Measurements from ENCODE around the gene TMEM156. TPM values are rescaled to one million over a fixed set of nuclear protein-coding genes. Genes with fewer than 3 reads are reported as not detected.
A peak's percentile ranks its signal among the peaks of the same experiment; 100 is the strongest.

The TMEM156 gene
- total RNA-seq, 3 donors from 2014 or later (not counting 1 experiment from before 2014, with no cell fraction given) = 13.8 to 22.3 (median 16.8) TPM

GRCh38 chr4:39048311-39048710 lies 16.1 kb upstream of the TMEM156 start:
- DNase-seq = peak in 1 of 2 donors; percentile 38
- intact Hi-C loops (cut with micrococcal nuclease) = loop anchor here (10.0 kb wide), 1 partner anchor 406 kb away; the partner anchor contains the start of genes LIAS and RPL9

GRCh38 chr4:39047681-39048080 lies 15.5 kb upstream of the TMEM156 start:
- Histone ChIP-seq H3K27me3 (ENCODE audit: control insufficient read depth, insufficient read depth, low read length) (no peaks in the 10 kb centered on the region), H3K36me3 (ENCODE audit: control insufficient read depth, insufficient read depth, low read length) (no peaks in the 10 kb centered on the region), H3K9me3 (ENCODE audit: control insufficient read depth, insufficient read depth, low read length) (no peaks in the 10 kb centered on the region), H3K4me3 (ENCODE audit: low read length) (no peak overlapping the region), H3K27ac (ENCODE audit: low read length) (no peak overlapping the region), H3K4me1 (ENCODE audit: control insufficient read depth, insufficient read depth, low read length) (peaks cover 22% of the 10 kb centered on the region)
- DNase-seq = no peak
- H3K9me3 Mint-ChIP-seq = no peaks in the 10 kb centered on the region
- WGBS (ENCODE audit: insufficient coverage) = no CpG with 5 or more reads among the region's 2 CpGs
- H3K36me3 Mint-ChIP-seq = no peaks in the 10 kb centered on the region
- ATAC-seq = no peak
- intact Hi-C loops (cut with micrococcal nuclease) = loop anchor here (10.0 kb wide), 1 partner anchor 407 kb away; the partner anchor contains the start of genes LIAS and RPL9
- peak overlapping the region; percentile 85 to 93 for H3K27ac Mint-ChIP-seq
- no peaks in the 10 kb centered on the region for H3K27me3 Mint-ChIP-seq (ENCODE audit: low read depth in 2 of 2)
- TF ChIP-seq, protein P1, sequence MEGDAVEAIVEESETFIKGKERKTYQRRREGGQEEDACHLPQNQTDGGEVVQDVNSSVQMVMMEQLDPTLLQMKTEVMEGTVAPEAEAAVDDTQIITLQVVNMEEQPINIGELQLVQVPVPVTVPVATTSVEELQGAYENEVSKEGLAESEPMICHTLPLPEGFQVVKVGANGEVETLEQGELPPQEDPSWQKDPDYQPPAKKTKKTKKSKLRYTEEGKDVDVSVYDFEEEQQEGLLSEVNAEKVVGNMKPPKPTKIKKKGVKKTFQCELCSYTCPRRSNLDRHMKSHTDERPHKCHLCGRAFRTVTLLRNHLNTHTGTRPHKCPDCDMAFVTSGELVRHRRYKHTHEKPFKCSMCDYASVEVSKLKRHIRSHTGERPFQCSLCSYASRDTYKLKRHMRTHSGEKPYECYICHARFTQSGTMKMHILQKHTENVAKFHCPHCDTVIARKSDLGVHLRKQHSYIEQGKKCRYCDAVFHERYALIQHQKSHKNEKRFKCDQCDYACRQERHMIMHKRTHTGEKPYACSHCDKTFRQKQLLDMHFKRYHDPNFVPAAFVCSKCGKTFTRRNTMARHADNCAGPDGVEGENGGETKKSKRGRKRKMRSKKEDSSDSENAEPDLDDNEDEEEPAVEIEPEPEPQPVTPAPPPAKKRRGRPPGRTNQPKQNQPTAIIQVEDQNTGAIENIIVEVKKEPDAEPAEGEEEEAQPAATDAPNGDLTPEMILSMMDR (IDR thresholded peaks at IDR 0.05) = no peak
- H3K4me3 Mint-ChIP-seq = no peak overlapping the region
- peaks cover 36 to 38% of the 10 kb centered on the region in 2 donors for H3K4me1 Mint-ChIP-seq

More at GRCh38 chr4:39048311-39048710, 16.1 kb upstream of the TMEM156 start:
- ATAC-seq = no peak
- H3K4me3 Mint-ChIP-seq = no peak overlapping the region
- no peaks in the 10 kb centered on the region for H3K9me3 Mint-ChIP-seq
- TF ChIP-seq, protein P1 (IDR thresholded peaks at IDR 0.05) = no peak
- H3K9me3 ChIP-seq (ENCODE audit: control insufficient read depth, insufficient read depth, low read length) = no peaks in the 10 kb centered on the region
- no peaks in the 10 kb centered on the region for H3K27me3 Mint-ChIP-seq (ENCODE audit: low read depth in 2 of 2)
- no peaks in the 10 kb centered on the region for H3K36me3 Mint-ChIP-seq
- no CpG with 5 or more reads among the region's 1 CpG for WGBS (ENCODE audit: insufficient coverage)
- H3K4me1 ChIP-seq (ENCODE audit: control insufficient read depth, insufficient read depth, low read length) = peaks cover 21% of the 10 kb centered on the region
- H3K36me3 ChIP-seq (ENCODE audit: control insufficient read depth, insufficient read depth, low read length) = no peaks in the 10 kb centered on the region
- H3K27ac ChIP-seq (ENCODE audit: low read length) = peak overlapping the region; percentile 20
- no peaks in the 10 kb centered on the region for H3K27me3 ChIP-seq (ENCODE audit: control insufficient read depth, insufficient read depth, low read length)
- peak overlapping the region; percentile 85 to 93 for H3K27ac Mint-ChIP-seq
- no peak overlapping the region for H3K4me3 ChIP-seq (ENCODE audit: low read length)
- peaks cover 33 to 35% of the 10 kb centered on the region in 2 donors for H3K4me1 Mint-ChIP-seq

- DNase-seq (peak in 1 of 2 donors; percentile 30), ATAC-seq (no peak)
- TF ChIP-seq, protein P1 (IDR thresholded peaks at IDR 0.05) = no peak
- H3K4me1 Mint-ChIP-seq = peaks cover 36 to 38% of the 10 kb centered on the region in 2 donors
- no peaks in the 10 kb centered on the region for H3K9me3 Mint-ChIP-seq
- H3K4me1 ChIP-seq (ENCODE audit: control insufficient read depth, insufficient read depth, low read length) = peaks cover 22% of the 10 kb centered on the region
- no peaks in the 10 kb centered on the region for H3K36me3 ChIP-seq (ENCODE audit: control insufficient read depth, insufficient read depth, low read length)
- H3K4me3 Mint-ChIP-seq = peak overlapping the region; percentile 93
- no peaks in the 10 kb centered on the region for H3K9me3 ChIP-seq (ENCODE audit: control insufficient read depth, insufficient read depth, low read length)
- 89% methylated on average over 7 of the region's 8 CpGs for WGBS (ENCODE audit: insufficient coverage)
- H3K27ac ChIP-seq (ENCODE audit: low read length) = peak overlapping the region; percentile 67
- H3K27me3 ChIP-seq (ENCODE audit: control insufficient read depth, insufficient read depth, low read length) = no peaks in the 10 kb centered on the region
- H3K27me3 Mint-ChIP-seq (ENCODE audit: low read depth in 2 of 2) = no peaks in the 10 kb centered on the region
- intact Hi-C loops (cut with micrococcal nuclease) = loop anchor here (10.0 kb wide), 1 partner anchor 409 kb away; the partner anchor contains the start of genes LIAS and RPL9
- H3K27ac Mint-ChIP-seq = peak overlapping the region; percentile 85 to 93
- H3K36me3 Mint-ChIP-seq = no peaks in the 10 kb centered on the region
- H3K4me3 ChIP-seq (ENCODE audit: low read length) = no peak overlapping the region
Observed at GRCh38 chr4:39046249-39046648, 14.0 kb upstream of the TMEM156 start.

DNA sequence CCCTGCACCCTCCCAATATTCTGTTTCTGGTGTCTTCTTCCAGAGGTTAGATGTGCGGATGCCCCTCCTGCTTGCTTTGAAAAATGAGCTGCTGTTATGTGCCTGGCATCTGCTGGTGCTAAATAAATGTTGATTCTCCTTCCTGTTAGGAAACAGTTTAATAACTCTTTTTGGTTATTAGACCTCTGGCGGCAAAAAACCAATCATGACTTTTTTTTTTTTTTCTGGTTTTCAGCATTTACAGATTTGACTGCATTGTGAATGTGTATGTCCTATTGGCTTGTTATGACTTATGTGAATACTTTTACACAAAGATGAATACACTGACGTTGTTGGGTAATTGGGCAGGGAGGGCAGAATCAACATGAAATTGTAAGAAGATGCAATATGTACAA lies 13.6 kb upstream of the TMEM156 start:
- H3K36me3 Mint-ChIP-seq = no peaks in the 10 kb centered on the region
- TF ChIP-seq, protein P1 (IDR thresholded peaks at IDR 0.05) = no peak
- peaks cover 36 to 38% of the 10 kb centered on the region in 2 donors for H3K4me1 Mint-ChIP-seq
- intact Hi-C loops (cut with micrococcal nuclease) = loop anchor here (10.0 kb wide), 1 partner anchor 409 kb away; the partner anchor contains the start of genes LIAS and RPL9
- H3K4me3 Mint-ChIP-seq = peak overlapping the region; percentile 93
- ATAC-seq (no peak), DNase-seq (peak in 1 of 2 donors; percentile 63)
- peak overlapping the region; percentile 67 for H3K27ac ChIP-seq (ENCODE audit: low read length)
- H3K9me3 Mint-ChIP-seq = no peaks in the 10 kb centered on the region
- no peaks in the 10 kb centered on the region for H3K9me3 ChIP-seq (ENCODE audit: control insufficient read depth, insufficient read depth, low read length)
- no peaks in the 10 kb centered on the region for H3K27me3 ChIP-seq (ENCODE audit: control insufficient read depth, insufficient read depth, low read length)
- WGBS (ENCODE audit: insufficient coverage) = 9% methylated on average over 2 of the region's 3 CpGs
- no peaks in the 10 kb centered on the region for H3K27me3 Mint-ChIP-seq (ENCODE audit: low read depth in 2 of 2)
- peak overlapping the region; percentile 68 for H3K4me3 ChIP-seq (ENCODE audit: low read length)
- H3K4me1 ChIP-seq (ENCODE audit: control insufficient read depth, insufficient read depth, low read length) = peaks cover 22% of the 10 kb centered on the region
- peak overlapping the region; percentile 85 to 93 for H3K27ac Mint-ChIP-seq
- no peaks in the 10 kb centered on the region for H3K36me3 ChIP-seq (ENCODE audit: control insufficient read depth, insufficient read depth, low read length)

All from natural killer cell (primary cell).